Suppressor macrophage (primary cell): ENCODE measurements around the gene BRD7.

Experiments
- DNase-seq, 4 experiments: peaks; one replicate each; pipeline ENCODE4 v3.0.0-alpha.2; 2020 to 2022

The BRD7 gene

DNA sequence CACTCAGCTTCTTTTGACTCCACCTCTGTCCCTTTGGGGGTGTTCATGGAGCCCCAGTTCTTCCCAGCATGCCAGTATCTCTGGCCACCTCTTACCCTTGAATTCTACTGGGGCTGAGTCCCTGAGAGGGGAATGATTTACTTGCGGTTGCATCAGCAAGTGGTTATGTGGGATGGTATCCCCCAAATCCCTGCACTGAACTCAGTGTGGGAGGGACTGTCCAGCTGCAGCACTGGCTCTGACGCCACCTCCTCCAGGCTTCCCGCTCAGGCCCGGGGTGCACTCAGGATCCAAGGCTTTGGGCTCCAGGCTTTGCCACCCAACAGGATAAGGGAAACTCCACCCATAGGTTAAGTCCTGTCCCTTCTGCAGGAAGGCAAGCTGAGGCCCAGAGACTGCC lies 21.1 kb upstream of the BRD7 start:
- no peak for DNase-seq

- no peak for DNase-seq
Observed at GRCh38 chr16:50388496-50388895, 19.7 kb upstream of the BRD7 start.

GRCh38 chr16:50386774-50387173 lies 18.0 kb upstream of the BRD7 start:
- DNase-seq, result no peak

DNA sequence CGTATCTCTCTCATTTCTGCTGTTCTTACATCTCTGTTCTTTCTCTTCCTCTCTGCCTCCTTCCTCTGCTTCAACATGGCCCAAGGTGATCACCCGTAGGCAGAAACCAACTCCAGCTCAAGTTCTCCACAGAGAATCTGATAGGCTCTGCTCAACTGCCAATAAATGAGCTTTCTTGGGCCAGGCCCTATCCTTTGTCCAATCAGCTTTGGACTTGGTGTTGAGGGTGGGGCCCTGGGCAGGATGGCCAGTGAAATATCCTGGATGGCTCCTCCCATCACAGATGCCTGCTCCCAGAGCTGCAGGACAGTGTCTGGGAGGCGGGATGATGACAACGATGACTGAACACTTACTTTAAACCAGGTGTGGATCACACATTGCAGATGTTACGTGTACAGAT lies 17.4 kb upstream of the BRD7 start:
- DNase-seq, result no peak

GRCh38 chr16:50384500-50385135 lies 15.8 kb upstream of the BRD7 start:
- DNase-seq, result no peak

GRCh38 chr16:50381679-50382440 lies 13.1 kb upstream of the BRD7 start:
- peak in 3 of 4 experiments; percentile 24 to 40 (median 37) for DNase-seq

- no peak for DNase-seq
Observed at GRCh38 chr16:50378417-50378816, 9.6 kb upstream of the BRD7 start.

GRCh38 chr16:50377001-50377400 lies 8.2 kb upstream of the BRD7 start:
- peak; percentile 10 to 64 (median 64) for DNase-seq

DNA sequence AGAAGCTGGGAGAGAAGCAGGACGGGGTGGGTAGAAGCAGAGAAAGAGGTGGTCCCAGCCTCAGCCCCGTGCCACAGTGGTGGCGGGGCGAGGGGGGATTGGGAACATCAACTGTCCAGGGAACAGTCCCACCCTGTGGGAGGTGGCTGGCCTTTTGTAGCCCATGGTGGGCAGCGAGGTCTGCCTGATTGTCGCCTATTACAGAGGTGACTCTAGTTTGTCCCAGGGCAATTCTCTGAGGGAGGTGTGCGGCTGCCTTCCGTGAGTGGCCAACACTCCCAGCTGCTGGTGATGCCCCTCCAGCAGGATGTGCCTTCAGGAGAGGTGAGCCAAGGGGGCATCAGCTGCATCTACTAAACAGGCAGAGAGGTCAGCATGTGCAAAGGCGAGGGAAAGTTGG lies 5.0 kb upstream of the BRD7 start:
- DNase-seq, result no peak

DNA sequence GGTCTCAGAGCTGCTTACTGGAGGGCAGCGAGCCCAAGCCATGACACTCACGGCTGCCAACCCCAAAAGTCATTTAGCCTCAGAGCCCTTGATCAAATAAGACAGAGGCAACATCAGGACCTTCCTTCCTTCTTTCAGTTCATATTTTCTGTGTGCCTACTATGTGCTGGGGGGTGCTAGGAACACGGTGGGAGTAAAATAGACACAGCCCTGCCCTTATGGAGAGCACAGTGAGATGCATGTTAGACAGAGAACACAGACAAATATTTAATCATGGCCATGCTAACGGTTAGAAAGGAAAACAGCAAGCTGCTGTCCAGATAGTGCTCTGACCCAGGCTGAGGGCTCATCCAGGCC lies 4.5 kb upstream of the BRD7 start:
- no peak for DNase-seq

GRCh38 chr16:50372611-50373344 lies 4.0 kb upstream of the BRD7 start:
- no peak for DNase-seq

DNA sequence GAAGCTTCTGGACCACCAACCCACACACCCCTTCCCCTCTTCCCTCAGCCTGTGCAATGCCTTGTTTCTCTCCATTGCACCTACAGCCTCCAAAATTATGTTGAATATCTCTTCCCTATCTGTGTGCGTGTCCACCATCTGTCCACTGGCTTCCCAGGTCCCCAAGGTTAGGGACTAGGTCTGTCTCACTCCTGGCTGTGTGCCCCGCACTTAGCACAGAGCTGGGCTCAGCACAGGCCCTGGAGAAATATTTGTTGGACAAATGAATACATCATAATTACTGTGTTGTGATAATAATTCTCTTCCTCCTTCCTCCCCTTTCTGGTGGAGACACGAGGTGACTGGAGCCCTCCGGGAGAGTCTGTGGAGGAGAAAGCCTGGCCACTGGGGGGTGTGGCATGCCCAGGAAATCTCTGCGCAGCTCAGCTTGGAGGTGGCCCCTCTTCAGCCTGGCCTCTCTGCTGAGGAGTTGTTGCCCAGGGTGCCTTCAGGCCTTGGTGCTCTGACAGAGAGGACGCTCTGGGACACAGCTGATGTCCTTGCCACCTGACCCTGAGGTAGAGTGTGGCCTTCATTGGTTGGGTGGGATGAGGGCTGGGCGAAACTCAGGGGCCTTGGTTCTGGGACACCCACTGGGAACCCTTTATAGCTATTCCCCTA lies 3.3 kb upstream of the BRD7 start:
- no peak for DNase-seq

DNA sequence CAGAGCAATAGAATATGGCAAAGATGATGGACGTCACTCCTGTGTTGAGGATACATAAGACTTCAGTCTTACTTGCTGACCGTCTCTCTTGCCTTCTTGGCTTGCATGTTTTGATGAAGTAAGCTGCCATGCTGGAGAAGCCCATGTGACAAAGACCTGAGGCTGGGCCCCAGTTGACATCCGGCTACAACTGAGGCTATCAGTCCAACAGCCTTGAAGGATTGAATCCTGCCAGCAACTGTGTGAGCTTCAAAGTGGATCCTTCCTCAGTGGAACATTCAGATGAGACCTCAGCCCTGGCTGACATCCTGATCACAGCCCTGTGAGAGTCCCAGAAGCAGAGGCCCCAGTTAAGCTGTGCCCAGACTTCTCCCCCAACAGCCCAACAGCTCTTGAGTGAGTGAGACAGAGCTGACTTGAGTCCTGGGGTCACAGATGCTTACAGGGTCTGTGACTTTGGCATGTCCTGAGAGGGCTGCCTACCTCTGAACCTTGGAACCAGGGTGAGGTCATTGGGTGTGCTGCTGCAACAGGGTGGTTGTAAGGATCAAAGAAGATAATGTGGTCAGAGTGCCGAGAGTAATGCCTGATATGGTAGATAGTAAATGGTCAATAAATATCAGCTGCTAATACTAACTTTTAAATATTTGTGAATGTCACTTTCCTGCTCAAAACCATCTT lies 2.4 kb upstream of the BRD7 start:
- DNase-seq, result no peak

GRCh38 chr16:50369133-50369804 lies 481 bp upstream of the BRD7 start:
- no peak for DNase-seq

DNA sequence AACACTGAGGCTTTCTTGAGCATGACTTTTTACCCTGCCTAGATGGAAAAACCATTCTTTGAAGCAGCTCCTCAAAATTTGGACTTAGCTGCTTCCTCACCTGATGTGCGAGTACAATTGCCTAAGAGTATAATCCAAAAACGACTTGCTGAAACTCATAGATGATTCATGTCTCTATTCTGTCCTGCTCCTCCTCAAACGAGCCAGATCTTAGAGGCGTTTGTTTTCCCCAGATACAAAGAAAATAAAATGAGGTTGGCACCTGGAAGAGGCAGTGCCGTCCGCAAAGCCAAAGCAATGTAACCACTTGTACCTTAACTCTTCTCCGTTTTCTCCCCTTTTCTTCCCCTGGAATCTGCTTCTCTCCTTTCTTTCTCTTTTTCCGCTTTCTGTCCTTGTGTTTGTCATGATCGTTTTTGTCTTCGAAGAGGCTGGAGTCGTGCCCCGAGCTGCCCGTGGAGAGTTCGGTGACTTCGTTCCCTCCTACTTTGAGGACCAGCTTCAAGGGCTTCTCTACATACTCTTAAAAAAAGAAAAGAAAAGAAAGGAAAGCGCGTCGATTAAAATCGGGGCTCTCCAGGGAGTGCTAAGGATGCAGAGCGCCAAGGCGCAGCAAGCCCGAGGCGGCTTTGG lies 895 bp downstream of the BRD7 start:
- DNase-seq, result peak in 1 of 4 experiments; percentile 35

GRCh38 chr16:50365791-50366575 lies 2.8 kb downstream of the BRD7 start:
- peak; percentile 9 to 51 (median 26) for DNase-seq

DNA sequence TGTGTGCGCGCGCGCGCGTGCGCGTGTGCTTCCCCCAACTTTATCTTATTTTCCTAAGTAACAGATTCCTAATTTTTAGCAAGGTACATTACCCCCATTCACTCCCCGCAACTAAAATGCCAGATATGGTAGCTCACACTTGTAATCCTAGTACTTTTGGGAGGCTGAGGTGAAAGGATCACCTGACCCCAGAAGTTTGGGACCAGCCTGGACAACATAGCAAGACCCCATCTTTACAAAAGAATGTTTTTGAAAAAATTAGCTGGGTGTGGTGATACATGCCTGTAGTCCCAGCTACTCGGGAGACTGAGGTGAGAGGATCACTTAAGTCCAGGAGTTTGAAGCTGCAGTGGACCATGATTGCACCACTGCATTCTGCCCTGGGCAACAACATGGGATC lies 5.1 kb downstream of the BRD7 start:
- DNase-seq, result no peak

- DNase-seq, result no peak
Observed at GRCh38 chr16:50360779-50361178, 8.0 kb downstream of the BRD7 start.

DNA sequence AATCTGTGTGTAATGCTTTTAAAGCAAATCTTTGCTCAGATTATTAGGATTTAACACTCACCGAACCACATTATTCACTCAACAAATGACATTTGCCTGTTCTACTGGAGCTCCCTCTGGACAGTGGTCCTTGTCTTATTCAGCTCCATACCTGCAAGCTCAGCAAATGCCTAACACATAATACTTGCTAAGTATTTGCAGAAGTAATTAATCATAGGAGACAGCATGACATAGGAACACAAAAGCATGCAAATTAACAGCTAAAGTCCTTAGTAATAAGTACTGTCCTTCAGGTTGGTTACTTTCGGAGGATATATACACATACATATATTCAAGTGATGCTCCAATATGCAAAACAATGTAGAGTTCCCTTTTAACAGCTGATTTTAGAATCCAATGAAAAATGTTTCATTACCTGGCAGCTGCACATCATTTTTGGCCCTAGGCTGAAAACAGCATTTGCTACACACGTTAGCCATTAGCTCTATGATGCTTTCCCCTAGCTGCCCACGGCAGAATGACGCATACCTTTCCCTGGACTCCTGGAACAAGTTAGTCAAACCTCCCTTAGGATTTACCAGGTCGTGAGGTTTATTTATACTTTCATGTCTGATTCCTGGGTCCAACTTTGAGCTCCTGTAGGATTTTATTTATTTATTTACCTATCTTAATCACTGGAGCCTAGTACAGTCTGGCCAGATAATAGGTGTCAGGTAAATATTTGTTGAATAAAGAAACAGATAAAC lies 8.6 kb downstream of the BRD7 start:
- no peak for DNase-seq

DNA sequence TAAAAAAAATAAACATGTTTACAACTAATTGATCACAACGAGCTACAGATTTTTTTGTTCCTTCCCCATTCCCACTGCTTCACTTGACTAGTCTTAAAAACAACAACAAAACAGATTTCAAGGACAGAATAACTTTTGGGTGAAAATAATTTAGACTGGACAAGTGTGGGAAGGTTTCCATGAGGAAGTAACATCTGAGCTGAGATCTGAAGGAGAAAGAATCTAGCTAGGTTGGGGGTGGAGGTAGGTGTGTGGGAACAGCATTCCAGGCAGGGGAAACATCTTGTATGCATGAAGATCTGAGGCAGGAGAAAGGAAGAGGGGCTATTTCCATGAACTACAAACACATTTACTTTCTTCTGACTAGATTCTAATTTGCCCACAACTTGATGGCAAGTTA lies 9.2 kb downstream of the BRD7 start:
- no peak for DNase-seq
